ENCODE results near the gene SLC25A12.

DNA sequence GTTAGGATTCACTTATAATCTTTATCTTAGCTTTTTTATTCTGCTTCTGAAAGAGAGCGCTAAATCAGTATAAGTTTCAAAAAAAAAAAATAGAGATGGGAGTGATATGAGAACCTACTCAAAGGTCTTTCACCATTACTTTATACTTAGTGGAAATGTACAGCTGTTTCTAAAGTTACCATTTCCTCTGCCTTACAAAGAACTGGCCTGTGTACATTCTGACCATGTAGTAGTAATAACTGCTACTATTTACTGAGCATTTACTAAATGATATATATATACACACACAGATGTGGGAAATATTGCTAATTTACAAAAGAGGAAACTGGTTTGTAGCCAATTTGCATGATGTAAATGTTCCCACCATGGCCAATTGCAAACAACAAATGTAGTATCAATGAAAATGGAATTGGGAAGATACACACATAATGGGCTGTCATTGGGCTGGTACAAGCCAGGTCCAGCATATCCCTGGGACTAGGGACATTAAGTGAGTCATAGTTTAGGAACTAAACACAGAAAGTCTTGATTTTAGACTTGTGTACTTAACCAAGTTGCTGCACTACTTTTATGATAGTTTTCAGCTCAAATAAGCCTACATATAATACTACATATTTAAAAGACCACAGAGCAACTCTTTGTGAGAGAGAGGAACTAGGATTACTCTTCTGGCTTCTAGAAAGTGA is 139.6 kb downstream of the SLC25A12 start:
- TF ChIP-seq NFYB (IDR thresholded peaks at IDR 0.05; ENCODE audit: extremely low read depth, insufficient read length) (no peak), JUN (IDR thresholded peaks at IDR 0.05; ENCODE audit: borderline replicate concordance, low read depth, low read length) (no peak), JUN (CRISPR knock-in tag; IDR thresholded peaks at IDR 0.05; ENCODE audit: borderline replicate concordance) (no peak), NFATC3 (IDR thresholded peaks at IDR 0.05) (no peak), WHSC1 (IDR thresholded peaks at IDR 0.05; ENCODE audit: low read length) (no peak), SNRNP70 (optimal IDR thresholded peaks at IDR 0.05; ENCODE audit: low read depth, low read length) (no peak), EZH2 (IDR thresholded peaks at IDR 0.05; ENCODE audit: borderline replicate concordance, low read depth, low read length) (no peak), SMAD3 (CRISPR knock-in tag; conservative IDR thresholded peaks at IDR 0.05) (no peak), TAF1 (IDR thresholded peaks at IDR 0.05; ENCODE audit: control insufficient read depth, extremely low read depth, insufficient read depth, low read length, severe bottlenecking) (no peak), ZNF239 (CRISPR knock-in tag; IDR thresholded peaks at IDR 0.05) (no peak), NFIX (CRISPR knock-in tag; IDR thresholded peaks at IDR 0.05; ENCODE audit: low read depth) (no peak)
- TF ChIP-seq, protein P1, sequence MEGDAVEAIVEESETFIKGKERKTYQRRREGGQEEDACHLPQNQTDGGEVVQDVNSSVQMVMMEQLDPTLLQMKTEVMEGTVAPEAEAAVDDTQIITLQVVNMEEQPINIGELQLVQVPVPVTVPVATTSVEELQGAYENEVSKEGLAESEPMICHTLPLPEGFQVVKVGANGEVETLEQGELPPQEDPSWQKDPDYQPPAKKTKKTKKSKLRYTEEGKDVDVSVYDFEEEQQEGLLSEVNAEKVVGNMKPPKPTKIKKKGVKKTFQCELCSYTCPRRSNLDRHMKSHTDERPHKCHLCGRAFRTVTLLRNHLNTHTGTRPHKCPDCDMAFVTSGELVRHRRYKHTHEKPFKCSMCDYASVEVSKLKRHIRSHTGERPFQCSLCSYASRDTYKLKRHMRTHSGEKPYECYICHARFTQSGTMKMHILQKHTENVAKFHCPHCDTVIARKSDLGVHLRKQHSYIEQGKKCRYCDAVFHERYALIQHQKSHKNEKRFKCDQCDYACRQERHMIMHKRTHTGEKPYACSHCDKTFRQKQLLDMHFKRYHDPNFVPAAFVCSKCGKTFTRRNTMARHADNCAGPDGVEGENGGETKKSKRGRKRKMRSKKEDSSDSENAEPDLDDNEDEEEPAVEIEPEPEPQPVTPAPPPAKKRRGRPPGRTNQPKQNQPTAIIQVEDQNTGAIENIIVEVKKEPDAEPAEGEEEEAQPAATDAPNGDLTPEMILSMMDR (IDR thresholded peaks at IDR 0.05 in 2 of 3, conservative IDR thresholded peaks at IDR 0.05 in 1 of 3; ENCODE audit: insufficient read depth in 2 of 3, low read depth in 1 of 3, low read length in 3 of 3) = no peak

Measured in K562 (cell line).